ENCODE measurements around the gene SMARCA2.

The SMARCA2 gene

DNA sequence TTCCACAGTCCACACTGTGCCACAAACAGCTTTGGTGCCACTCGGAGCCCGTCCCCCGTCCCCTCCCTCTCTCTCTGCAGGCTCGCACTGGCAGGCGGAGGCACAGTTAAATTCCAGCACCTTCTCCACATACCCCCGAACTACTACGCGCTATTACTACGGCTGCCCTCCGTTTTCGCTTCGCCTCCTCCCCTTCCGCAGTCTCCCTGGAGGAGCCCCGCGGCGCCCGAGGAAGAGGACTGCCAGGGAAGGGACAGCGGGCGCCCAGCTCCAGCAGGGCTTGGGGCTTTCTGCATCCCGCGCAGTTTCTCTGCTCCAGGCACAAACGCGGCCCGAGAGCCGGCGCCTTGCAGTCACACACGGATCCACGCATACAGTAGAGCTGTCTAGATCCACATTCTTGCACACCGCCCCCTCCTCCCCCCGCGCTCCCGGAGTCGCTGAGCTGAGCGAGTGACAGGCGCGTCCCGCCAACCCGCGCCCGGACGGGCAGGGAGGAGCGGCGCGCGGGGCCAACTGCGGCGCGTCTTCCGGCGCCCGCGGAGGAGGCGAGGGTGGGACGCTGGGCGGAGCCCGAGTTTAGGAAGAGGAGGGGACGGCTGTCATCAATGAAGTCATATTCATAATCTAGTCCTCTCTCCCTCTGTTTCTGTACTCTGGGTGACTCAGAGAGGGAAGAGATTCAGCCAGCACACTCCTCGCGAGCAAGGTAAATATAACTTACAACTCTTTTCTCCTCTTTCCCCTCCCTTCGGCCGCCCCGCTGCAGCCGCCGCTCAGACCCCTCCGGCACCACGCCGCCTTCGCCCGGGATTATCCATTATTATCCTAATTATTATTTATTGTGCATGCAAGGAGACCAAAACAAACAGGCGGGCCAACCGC lies at the start of gene SMARCA2:
Gene SMARCA2, plus strand, starts transcription at position 652 of the 885 bp plus-strand sequence. CDS start 13,676 bp downstream, outside the sequence.
- Mint-ChIP-seq H3K27ac (peak within 1 kb of the TSS; percentile 100), H3K4me1 (ENCODE audit: low read depth) (peaks cover 51% of the 10 kb centered on the region), H3K36me3 (ENCODE audit: low read depth) (peaks cover 8% of the 10 kb centered on the region), H3K9me3 (no peaks in the 10 kb centered on the region), H3K27me3 (ENCODE audit: low read depth) (peaks cover 31% of the 10 kb centered on the region), H3K4me3 (peak within 1 kb of the TSS; percentile 96)

DNA sequence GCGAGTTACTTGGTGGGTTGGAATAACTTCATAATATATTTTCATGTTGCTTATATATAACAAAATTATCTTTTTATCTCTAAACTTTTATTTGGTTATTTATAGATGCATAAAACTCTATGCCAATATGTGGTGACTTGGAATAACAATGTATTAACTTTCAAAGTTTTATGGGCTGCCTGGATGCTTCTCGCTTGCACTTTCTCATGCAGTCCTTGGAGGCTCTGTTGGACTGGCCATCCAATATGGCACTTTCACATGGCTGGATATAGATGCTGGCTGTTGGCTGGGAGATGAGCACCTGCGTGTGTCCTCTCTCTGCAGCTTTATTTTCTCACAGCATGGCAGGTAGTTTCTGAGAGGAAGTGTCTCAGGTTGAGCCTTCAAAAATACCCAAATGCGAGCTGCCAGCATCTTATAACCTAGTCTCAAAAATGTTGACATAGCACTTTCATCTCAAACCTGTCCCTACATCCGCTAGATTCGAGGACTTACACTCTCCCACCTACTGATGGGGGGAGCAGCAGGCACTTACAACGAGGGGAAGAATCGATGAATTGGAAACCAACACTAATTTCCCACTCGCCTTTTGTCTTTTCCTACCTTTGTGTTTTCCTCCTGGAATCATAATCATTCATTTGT lies 48.3 kb upstream of the SMARCA2 start:
- Mint-ChIP-seq H3K36me3 (ENCODE audit: low read depth) (no peaks in the 10 kb centered on the region), H3K4me1 (ENCODE audit: low read depth) (no peaks in the 10 kb centered on the region), H3K4me3 (no peak overlapping the region), H3K27me3 (ENCODE audit: low read depth) (peaks cover 25% of the 10 kb centered on the region), H3K9me3 (peaks cover 3% of the 10 kb centered on the region), H3K27ac (no peak overlapping the region)

DNA sequence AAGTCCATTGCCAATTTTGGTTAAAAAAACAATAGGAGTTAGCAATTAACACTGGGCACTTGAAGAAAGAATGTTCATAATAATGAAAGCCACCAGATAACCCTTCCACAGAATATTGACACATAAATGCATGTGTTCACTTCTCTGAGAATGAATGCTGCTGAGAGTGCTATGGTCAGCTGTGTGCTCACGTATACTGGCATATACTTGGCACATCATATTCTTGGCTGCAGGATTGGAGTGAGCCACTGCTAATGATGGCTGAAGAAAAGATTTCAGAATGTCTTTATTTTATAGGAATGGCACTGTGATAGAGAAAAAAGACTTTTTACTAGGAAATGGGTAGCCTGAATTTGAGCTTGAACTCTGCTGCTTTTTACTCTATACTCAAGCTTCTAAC lies 46.0 kb upstream of the SMARCA2 start:
- Mint-ChIP-seq H3K4me3 (no peak overlapping the region), H3K9me3 (peaks cover 3% of the 10 kb centered on the region), H3K36me3 (ENCODE audit: low read depth) (no peaks in the 10 kb centered on the region), H3K27ac (no peak overlapping the region), H3K27me3 (ENCODE audit: low read depth) (peaks cover 25% of the 10 kb centered on the region), H3K4me1 (ENCODE audit: low read depth) (no peaks in the 10 kb centered on the region)

DNA sequence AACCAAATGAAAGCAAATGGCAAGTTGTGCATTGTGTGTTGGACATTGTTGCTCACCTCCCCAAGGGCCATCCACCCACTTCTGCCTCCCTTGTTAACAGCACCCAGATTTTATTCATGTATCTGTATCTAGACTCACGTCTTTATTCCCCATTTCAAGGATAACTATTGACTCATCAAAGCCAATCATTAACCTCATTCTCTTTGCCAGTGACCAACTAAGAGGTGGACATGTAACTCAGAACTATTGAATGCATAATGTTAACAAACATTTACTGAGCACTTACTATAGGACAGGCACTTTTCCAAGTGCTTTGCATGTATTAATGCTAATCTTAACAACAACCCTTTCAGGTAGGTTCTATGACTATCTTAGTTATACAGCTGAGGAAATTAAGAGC lies 45.2 kb upstream of the SMARCA2 start:
- H3K4me1 Mint-ChIP-seq (ENCODE audit: low read depth) = no peaks in the 10 kb centered on the region
- H3K4me3 Mint-ChIP-seq = no peak overlapping the region
- no peaks in the 10 kb centered on the region for H3K36me3 Mint-ChIP-seq (ENCODE audit: low read depth)
- H3K27ac Mint-ChIP-seq = no peak overlapping the region
- H3K27me3 Mint-ChIP-seq (ENCODE audit: low read depth) = peaks cover 22% of the 10 kb centered on the region
- peaks cover 3% of the 10 kb centered on the region for H3K9me3 Mint-ChIP-seq

DNA sequence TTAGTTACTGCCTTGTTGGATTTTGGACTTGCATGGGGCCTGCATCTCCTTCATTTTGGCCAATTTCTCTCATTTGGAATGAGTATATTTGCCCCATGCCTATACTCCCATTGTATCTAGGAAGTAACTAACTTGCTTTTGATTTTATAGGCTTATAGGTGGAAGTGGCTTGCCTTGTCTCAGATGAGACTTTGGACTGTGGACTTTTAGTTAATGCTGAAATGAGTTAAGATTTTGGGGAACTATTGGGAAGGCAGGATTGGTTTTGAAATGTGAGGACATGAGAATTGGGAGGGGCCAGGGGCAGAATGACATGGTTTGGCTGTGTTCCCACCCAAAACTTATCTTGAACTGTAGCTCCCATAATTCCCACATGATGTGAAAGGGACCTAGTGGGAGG lies 42.5 kb upstream of the SMARCA2 start:
- Mint-ChIP-seq H3K4me3 (no peak overlapping the region), H3K27ac (no peak overlapping the region), H3K9me3 (peaks cover 3% of the 10 kb centered on the region), H3K36me3 (ENCODE audit: low read depth) (no peaks in the 10 kb centered on the region), H3K4me1 (ENCODE audit: low read depth) (no peaks in the 10 kb centered on the region), H3K27me3 (ENCODE audit: low read depth) (peaks cover 16% of the 10 kb centered on the region)

DNA sequence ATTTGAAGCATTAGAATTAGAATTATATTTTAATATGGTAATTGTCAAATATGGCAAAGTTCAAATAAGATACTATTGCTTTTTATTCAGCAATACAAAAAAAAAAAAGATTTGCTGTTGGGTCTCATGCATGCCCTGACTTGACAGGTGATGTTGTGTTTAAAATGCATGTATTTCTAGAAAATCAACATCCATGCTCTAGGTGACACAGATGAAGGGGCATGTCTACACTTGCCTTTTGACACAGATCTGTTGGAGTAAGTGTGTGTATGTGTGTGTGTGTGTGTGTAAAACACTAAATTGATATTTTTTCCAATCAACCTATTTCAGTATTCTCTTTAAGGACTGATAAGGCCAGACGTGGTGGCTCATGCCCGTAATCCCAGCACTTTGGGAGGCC lies 38.1 kb upstream of the SMARCA2 start:
- Mint-ChIP-seq H3K4me3 (no peak overlapping the region), H3K9me3 (no peaks in the 10 kb centered on the region), H3K27me3 (ENCODE audit: low read depth) (peaks cover 4% of the 10 kb centered on the region), H3K4me1 (ENCODE audit: low read depth) (no peaks in the 10 kb centered on the region), H3K36me3 (ENCODE audit: low read depth) (no peaks in the 10 kb centered on the region), H3K27ac (no peak overlapping the region)

DNA sequence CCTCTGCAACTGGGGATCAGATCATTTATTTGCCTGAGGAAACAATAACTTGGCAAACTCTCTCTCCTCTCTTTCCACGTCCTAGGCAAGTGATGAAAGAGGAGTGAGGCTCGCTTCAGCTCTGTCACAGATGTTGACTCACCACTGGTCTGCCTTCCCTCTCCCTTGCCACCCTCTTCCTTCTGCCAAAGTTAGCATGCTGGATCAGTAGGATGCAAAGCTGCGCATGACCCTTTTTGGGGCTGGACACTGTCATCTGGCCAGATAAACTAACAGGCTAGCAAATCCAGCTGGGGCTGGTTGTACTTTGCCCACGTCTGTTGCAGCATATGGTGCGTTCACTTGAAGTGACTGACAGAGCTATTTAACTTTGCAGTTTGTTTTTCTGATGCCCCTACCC lies 36.2 kb upstream of the SMARCA2 start:
- Mint-ChIP-seq H3K27me3 (ENCODE audit: low read depth) (peaks cover 4% of the 10 kb centered on the region), H3K27ac (no peak overlapping the region), H3K4me1 (ENCODE audit: low read depth) (no peaks in the 10 kb centered on the region), H3K9me3 (no peaks in the 10 kb centered on the region), H3K4me3 (no peak overlapping the region), H3K36me3 (ENCODE audit: low read depth) (no peaks in the 10 kb centered on the region)

DNA sequence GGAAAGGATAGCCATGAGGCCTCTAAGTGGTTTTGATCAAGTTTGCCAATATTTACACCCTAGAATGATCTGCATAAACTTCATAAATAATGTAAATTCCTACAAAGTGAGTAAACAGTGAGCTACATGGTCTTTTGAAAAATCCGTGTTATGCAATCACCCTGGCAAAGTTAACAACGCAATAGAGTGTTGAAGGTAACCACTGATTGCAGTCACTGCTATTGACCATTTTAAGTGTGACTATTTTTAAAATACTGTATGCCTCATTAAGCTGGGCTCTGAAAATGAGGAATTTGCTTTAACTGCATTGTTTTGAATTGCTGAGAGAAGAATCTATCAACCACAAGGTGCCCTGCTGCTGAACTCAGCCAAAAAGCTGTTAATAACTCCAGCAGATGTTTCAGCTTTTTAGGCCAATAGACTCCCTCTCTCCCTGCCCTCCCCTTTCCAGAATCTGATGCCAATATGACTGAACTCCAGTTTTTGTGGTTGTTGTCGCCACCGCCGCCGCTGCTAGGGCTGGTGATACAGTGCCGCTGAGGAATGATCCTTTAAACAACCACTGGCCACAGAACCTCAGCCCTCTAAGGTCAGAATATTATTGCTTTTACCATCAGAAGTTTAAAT lies 35.3 kb upstream of the SMARCA2 start:
- Mint-ChIP-seq H3K36me3 (ENCODE audit: low read depth) (no peaks in the 10 kb centered on the region), H3K9me3 (no peaks in the 10 kb centered on the region), H3K4me1 (ENCODE audit: low read depth) (no peaks in the 10 kb centered on the region), H3K4me3 (no peak overlapping the region), H3K27ac (no peak overlapping the region), H3K27me3 (ENCODE audit: low read depth) (peaks cover 4% of the 10 kb centered on the region)

DNA sequence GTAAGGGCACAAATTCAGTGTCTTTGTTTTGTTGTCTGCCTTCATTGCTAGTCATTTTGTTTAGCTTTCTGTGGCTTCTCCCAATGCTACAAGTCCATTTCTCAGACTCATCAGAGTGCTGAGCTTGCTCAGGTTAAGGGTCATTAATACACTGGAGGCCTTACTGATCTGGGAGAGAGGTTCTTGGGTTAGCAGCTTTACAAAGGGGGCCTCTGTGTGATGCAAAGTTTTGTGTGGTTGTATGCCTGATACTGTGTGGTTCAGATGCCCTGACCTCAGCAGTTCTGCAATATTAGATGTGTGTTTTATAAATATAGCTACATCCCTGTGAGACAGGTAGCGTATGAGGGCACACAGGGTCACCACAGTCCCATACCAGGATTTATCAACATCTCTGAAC lies 34.8 kb upstream of the SMARCA2 start:
- Mint-ChIP-seq H3K36me3 (ENCODE audit: low read depth) (no peaks in the 10 kb centered on the region), H3K27me3 (ENCODE audit: low read depth) (peaks cover 4% of the 10 kb centered on the region), H3K4me3 (no peak overlapping the region), H3K9me3 (no peaks in the 10 kb centered on the region), H3K27ac (no peak overlapping the region), H3K4me1 (ENCODE audit: low read depth) (no peaks in the 10 kb centered on the region)

DNA sequence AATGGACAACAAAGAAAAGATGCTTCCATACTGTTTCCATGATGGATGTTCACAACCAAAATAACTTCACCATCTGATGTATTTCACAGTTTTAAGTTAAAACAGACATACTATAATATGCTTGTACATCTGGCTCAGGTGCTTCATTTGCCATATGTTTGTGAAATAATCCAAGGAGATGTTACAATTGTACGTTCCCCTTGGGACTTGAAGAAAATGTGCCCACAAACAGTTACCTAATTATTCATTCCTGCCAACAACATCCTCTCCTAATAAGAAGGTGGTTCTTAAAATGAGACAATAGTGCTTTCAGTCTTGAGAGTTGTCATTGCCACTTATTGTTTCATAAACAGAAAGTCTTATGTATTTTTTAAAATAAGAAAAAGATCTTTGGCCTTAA lies 33.1 kb upstream of the SMARCA2 start:
- Mint-ChIP-seq H3K9me3 (no peaks in the 10 kb centered on the region), H3K4me1 (ENCODE audit: low read depth) (no peaks in the 10 kb centered on the region), H3K27ac (no peak overlapping the region), H3K36me3 (ENCODE audit: low read depth) (no peaks in the 10 kb centered on the region), H3K4me3 (no peak overlapping the region), H3K27me3 (ENCODE audit: low read depth) (peaks cover 16% of the 10 kb centered on the region)

DNA sequence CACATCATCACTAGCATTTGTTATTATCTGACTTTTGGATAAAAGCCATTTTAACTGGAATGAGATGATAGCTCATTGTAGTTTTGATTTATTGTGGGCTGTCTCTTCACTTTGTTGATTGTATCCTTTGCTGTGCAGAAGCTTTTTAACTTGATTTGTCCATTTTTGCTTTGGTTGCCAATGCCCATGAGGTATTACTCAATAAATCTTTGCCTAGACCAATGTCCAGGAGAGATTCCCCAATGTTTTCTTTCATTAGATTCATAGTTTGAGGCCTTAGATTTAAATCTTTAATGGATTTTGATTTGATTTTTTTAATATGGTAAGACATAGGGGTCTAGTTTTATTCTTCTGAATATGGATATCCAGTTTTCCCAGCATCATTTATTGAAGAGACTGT lies 28.8 kb upstream of the SMARCA2 start:
- H3K27ac Mint-ChIP-seq = no peak overlapping the region
- H3K36me3 Mint-ChIP-seq (ENCODE audit: low read depth) = no peaks in the 10 kb centered on the region
- no peaks in the 10 kb centered on the region for H3K9me3 Mint-ChIP-seq
- peaks cover 19% of the 10 kb centered on the region for H3K27me3 Mint-ChIP-seq (ENCODE audit: low read depth)
- H3K4me1 Mint-ChIP-seq (ENCODE audit: low read depth) = no peaks in the 10 kb centered on the region
- no peak overlapping the region for H3K4me3 Mint-ChIP-seq

DNA sequence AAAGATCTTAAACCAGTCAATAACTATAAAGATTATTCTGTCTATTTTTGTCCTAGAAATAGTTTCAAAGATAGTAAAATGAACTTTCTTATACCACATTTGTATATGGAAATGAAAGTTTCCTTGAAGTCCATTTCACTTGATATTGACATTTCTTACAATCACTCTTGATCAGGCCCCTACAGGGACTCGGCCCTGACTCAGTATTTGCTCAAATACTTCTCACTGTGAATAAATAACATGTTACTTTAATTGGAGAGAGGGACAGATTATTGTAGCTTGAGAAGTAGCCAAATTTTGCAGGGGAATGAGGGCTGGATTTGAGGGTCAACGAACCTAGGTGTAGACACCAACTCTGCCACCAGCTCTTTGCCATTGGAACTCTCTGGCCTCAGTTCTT lies 25.6 kb upstream of the SMARCA2 start:
- Mint-ChIP-seq H3K27ac (no peak overlapping the region), H3K27me3 (ENCODE audit: low read depth) (peaks cover 19% of the 10 kb centered on the region), H3K4me3 (no peak overlapping the region), H3K36me3 (ENCODE audit: low read depth) (no peaks in the 10 kb centered on the region), H3K9me3 (no peaks in the 10 kb centered on the region), H3K4me1 (ENCODE audit: low read depth) (no peaks in the 10 kb centered on the region)

DNA sequence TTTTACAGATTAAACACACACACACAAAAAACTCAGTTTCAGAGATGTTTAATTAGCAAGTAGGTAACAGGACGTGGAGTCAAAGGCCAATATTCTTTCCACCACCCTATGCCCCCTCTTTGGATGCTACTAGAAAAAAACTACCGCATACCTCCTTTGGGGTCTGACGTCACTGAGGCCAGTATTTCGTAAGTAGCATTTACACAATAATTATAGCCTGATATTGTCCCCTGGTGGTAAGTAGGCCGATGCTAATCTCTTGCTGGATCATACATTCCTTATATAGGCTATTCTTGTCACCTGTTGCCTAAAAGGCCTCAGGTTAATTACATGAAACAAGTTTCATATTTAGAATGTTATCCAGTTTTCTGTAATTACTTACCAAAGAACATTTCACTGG lies 21.0 kb upstream of the SMARCA2 start:
- Mint-ChIP-seq H3K4me3 (no peak overlapping the region), H3K36me3 (ENCODE audit: low read depth) (no peaks in the 10 kb centered on the region), H3K9me3 (no peaks in the 10 kb centered on the region), H3K27ac (no peak overlapping the region), H3K27me3 (ENCODE audit: low read depth) (peaks cover 10% of the 10 kb centered on the region), H3K4me1 (ENCODE audit: low read depth) (no peaks in the 10 kb centered on the region)

DNA sequence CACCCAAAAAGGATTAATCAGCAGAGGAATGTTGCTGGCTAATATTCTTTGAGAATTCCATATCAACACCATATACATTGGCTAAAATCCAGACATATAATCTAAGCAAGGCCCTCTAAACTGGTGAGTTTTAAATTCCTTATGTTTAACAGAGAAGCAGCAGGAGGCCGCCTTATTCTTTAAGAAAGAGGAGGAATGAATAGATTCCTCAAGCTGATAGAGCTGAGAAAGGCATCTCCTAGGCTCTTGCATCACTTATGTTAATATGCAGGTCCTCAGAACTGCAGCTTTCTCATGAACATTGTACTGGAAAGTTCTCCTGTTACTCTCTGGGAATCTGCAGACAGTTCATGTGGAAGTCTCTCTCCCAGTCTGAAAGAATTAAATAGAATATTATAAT lies 20.1 kb upstream of the SMARCA2 start:
- H3K4me1 Mint-ChIP-seq (ENCODE audit: low read depth) = no peaks in the 10 kb centered on the region
- no peaks in the 10 kb centered on the region for H3K9me3 Mint-ChIP-seq
- no peak overlapping the region for H3K27ac Mint-ChIP-seq
- H3K36me3 Mint-ChIP-seq (ENCODE audit: low read depth) = no peaks in the 10 kb centered on the region
- H3K27me3 Mint-ChIP-seq (ENCODE audit: low read depth) = peaks cover 12% of the 10 kb centered on the region
- H3K4me3 Mint-ChIP-seq = no peak overlapping the region

DNA sequence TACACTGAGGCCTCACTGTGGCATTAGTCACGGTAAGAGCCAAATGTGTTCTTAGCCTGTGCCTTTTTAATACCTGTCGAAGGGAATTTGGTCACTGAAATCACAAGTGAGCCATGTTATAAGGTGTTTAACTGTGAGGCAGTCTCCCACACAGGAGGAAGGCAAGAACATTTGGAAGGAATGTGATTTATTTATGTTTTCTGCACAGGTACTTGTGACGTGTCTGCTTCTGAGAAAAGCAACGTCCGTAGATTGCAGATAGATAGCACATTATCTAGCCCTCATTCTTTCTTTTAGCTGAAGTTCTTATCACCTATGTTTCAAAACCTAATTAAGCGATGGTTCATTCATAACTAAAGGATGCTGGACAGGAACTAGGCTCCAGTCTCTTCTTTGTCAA lies 19.0 kb upstream of the SMARCA2 start:
- Mint-ChIP-seq H3K4me1 (ENCODE audit: low read depth) (no peaks in the 10 kb centered on the region), H3K36me3 (ENCODE audit: low read depth) (no peaks in the 10 kb centered on the region), H3K27ac (no peak overlapping the region), H3K4me3 (no peak overlapping the region), H3K9me3 (no peaks in the 10 kb centered on the region), H3K27me3 (ENCODE audit: low read depth) (peaks cover 18% of the 10 kb centered on the region)

Data from T-helper 1 cell treated with Interleukin-12 subunit alpha and Interleukin-12 subunit beta and Interleukin-4 antibody, amounts not matched to agents 30 μg/mL and 1 μg/mL, for 36 hours (primary cell).